ENCODE data around the gene PTPRJ.

PTPRJ gene

GRCh38 chr11:47969401-47969800 lies 11.0 kb upstream of the PTPRJ start:
- no peak for DNase-seq

- DNase-seq: no peak
Measured at GRCh38 chr11:47971501-47971900, 8.9 kb upstream of the PTPRJ start.

DNA sequence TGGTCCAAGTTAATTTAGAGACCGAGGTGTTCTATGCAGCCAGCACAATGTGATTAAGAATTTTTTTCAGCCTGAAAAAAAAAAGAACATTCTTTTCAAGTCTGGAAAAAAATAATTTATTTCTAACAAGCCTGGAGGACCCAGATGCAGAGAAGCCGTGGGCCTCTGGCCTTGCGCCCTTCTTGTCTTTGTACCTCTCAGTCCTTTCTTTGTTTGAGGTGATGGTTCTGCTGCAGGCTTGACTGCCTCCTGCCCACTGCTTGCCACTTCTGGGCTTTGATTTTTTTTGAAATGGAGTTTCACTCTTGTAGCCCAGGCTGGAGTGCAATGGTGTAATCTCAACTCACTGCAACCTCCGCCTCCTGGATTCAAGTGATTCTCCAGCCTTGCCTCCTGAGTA lies 7.2 kb upstream of the PTPRJ start:
- DNase-seq: no peak

DNA sequence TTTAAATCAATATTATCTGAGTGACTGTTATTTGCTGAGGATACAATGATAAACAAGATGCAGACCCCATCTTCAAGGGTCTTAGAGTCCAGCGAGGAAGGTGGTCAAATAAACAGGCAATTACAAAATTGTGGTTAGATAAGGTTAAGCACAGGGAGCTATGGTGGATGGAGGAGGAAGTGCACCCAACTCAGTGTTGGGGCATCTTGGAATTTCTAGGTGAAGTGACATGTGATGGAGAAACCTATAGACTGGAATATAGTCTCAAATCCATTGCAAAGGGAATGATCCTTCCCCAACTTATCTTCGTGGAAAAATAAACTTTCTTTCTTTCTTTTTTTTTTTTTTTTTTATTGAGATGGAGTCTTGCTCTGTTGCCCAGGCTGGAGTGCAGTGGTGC lies 3.4 kb upstream of the PTPRJ start:
- DNase-seq: no peak

GRCh38 chr11:47977623-47978022 lies 2.7 kb upstream of the PTPRJ start:
- no peak for DNase-seq

DNA sequence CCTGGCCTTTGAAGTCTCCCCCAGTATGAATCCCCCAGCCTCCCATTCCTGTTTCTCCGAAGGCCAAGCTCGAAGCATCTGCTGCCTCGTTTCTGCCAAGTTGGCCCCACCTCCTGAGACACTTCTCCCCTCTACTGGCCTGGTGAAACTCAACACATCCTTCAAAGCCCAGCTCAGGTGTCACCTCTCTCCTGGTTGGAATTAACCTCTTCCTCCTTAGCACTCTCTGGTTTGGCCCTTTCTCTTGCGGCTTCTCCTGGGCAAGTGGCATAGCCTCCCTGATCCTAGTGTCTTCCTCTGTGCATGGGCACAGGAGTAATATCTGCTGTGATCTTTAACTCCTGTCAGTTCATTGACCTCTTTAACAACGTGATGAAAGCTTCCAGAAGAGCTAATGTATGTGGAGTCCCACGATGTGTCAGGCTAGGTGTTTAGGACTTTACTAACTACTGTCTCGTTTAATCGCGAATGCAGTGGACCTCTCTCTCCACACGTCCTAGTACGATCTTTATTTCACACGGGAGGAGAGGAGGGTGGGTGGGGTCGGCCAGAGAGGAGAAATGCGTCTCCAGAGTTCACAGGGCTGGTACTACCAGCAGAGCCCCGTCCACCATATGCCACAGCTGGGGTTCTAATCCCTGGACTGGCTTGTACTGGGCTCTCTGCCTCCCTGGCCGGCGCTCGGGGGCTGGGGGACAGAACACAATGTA lies 826 bp upstream of the PTPRJ start:
- DNase-seq: no peak

DNA sequence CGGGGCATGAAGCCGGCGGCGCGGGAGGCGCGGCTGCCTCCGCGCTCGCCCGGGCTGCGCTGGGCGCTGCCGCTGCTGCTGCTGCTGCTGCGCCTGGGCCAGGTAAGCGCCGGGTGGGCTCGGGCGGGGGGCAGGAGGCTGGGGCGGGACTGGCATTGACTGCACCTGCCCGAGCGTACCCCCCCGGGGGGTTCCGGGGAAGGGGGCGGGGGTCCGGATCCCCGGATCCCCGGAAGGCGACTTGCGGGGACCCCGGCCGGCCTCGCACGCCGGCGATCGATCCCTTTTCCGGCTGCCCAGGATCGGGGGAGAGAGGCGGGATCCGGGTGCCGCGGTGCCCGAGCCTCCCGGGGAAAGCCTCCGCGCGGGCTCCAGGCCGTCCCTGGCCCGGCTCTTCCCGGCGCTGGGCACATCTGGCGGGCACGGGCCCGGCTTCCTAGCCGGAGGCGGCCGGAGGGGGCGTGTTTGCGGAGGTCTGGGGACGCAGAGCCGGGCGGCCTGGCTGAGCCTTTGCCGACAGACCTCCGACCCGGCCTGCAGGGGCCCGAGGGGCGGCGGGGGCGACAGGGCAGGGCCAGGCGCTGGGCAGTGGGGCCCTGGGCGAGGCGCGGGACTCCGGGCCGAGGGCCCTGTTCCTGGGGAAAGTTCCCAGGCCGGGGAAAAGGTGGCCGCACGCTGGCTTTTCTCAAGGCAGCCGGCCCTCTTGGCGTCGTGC lies 705 bp downstream of the PTPRJ start:
- DNase-seq: no peak

DNA sequence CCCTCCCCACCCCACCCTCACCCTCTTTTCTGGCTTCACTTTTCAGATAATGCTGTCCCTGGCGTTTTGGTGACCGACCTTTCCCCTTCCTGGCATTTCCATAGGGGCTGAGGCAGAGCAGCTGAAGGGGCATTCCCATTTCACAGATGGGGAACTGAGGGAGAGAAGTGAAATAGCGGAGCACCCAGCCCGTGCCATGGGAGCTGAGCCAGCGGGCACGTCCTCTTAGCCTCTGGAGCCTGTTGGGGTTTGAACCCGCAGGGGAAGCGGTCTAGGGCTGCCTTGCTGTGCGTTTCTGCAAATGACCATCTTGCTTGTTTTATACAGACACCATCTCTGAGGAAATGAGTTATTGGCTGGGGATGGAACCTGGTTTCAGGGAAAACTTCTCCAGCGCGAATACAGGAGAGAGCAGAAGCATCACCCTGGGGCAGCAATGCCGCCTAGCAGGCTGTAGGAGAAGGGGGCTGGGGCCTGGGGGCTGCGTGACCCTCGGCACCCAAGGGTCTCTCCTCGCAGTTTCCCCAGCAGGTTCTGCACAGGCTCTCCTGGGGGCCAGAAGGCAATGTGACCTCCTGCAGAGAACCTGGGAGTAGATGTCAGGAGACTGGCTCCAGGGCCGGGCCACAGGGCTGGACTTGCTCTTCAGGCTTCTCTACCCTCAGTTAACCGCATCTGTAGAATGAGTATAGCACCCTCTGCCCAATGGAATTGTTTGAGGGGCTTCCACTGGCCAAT lies 1.5 kb downstream of the PTPRJ start:
- no peak for DNase-seq

DNA sequence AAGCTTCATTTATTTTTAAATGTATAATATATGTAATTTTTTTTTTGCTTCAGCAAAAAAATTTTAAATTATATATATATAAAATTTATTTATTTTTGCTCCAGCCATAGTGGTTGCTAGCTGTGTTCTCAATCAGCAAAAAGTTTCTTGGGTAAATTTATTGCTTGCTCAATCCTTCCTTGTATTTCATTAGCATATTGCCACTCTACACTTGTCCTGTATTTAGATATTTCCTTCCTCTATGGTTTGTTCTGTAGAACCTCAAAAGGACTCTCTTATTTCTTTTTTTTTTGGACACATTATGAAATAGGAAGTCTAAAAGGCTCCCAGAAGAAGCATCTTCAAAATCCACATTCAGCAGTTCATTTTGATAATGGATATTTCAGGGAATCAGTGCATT lies 2.3 kb downstream of the PTPRJ start:
- DNase-seq: no peak

- DNase-seq: no peak
Measured at GRCh38 chr11:47983464-47984397, 3.4 kb downstream of the PTPRJ start.

DNA sequence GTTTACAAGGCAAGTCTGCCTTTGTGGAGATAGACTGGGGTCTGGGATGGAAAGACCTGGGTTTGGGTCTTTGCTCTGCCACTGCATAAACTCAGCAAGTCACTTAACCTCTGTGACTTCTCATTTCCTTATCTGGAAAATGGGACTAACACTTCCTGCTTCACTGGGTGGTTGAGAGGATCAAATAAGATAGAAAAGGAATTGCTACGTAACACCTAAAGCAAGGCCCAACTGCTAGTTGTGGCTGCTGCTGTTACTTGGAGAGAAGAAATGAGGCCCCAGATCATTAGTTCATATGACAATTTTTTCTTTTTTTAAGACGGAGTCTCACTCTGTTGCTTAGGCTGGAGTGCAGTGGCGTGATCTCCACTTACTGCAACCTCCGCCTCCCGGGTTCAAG lies 5.9 kb downstream of the PTPRJ start:
- DNase-seq: no peak

DNA sequence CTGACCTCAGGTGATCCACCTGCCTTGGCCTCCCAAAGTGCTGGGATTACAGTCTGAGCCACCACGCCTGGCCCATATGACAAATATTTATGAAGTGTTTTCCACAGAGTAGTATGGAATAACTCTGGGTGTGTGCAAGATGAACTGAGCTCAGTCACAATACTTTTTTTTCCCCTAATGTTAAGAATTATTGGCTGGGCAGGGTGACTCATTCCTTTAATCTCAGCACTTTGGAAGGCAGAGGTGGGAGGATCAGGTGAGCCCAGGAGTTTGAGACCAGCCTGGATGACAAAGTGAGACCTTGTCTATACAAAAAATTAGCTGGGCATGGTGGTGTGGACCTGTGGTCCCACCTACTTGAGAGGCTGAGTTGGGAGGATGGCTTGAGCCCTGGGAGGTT lies 6.4 kb downstream of the PTPRJ start:
- DNase-seq: no peak

- DNase-seq: no peak
Measured at GRCh38 chr11:47987310-47987709, 7.0 kb downstream of the PTPRJ start.

DNA sequence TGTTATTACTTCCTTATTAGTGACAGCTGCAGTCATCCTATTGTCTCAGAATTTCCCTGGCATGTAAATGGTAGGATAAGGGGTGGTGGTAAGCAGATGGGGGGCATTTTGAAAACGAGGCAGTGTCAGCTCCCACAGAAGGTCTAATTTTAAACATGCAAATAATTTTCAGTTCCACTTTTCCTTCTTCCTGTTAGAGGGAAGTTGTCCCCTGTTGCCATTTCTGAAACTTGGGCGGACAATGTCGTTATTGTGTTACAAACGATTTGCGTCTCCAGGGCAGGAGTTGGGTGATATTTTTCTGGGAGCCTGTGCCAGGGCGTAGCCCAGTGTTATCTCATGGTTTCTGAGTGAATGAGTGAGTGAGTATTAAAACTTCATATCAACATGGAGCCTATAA lies 7.4 kb downstream of the PTPRJ start:
- no peak for DNase-seq

DNA sequence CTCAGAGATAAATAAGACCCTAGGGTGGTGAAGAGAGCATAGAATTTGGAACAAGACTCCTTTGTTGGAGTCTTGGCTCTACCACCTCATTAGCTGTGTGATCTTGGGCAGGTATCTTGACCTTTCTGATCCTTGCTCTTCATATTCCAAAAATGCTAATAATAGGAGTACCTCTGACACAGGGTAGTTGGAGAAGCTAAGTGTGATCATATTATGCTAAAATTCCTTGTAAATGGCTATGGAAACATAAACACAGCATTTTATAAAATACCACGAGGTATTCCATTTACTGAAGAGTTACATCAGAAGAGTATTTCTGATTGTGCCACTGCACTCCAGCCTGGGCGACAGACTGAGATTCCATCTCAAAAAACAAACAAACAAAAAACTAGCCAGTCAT lies 9.4 kb downstream of the PTPRJ start:
- DNase-seq: no peak

GRCh38 chr11:47991266-47991830 lies 11.0 kb downstream of the PTPRJ start:
- peak in 1 of 2 experiments; percentile 12 for DNase-seq

- DNase-seq: no peak
Measured at GRCh38 chr11:47991894-47992293, 11.5 kb downstream of the PTPRJ start.

DNA sequence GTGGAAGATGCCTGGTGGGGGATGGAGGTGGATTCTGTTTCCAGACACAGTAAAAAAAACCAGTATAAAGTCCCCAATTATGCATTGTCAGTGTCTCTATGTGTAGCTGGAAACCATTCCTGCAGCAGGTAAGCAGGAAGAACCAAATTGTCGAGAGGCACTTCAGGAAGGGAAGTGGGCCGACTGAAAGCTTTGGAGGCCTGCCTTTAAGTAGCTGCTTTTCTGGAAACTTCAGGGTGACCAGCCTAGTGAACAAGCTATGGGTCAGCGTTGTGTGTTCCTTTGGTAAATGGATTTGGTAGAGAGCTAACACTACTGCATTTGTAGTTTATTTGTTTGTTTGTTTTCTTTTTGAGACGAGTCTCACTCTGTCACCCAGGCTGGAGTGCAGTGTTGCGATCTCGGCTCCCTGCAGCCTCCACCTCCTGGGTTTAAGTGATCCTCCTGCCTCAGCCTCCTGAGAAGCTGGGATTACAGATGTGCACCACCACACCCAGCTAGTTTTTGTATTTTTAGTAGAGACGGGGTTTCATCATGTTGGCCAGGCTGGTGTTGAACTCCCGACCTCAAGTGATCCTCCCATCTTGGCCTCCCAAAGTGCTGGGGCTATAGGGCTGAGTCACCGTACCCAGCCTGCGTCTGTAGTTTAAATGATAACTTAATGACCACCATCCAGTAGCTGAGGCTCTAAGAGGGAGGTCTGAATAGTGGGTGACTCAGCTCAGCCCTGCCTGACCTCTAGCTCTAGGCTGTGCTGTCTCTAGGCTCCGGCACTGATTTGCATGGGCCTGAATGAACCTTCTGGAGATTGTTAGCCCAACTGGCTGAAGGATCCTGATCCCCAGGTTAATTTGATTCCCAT lies 12.8 kb downstream of the PTPRJ start:
- DNase-seq: no peak

GRCh38 chr11:47994417-47994816 lies 14.1 kb downstream of the PTPRJ start:
- DNase-seq: no peak

DNA sequence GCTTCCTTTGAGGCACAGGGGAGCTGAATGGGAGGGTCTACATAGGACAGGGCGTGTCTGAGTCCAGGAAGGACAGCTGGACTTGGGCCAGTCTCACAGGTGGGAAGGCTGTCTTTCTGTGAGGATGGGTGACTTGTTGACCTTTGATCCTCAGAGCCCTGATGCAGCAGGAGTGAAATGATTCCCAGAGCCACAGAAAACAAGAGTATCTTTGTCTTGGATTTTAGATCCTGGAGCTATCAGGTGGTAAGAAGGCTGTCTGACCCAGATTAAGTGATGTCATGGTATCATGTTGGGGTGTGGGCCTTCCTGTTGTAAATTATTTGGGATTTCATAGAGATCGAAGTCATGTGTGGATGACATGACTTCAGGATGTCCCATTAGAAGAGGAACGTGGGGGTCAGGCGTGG lies 15.0 kb downstream of the PTPRJ start:
- no peak for DNase-seq

All from cerebellar nuclear complex (tissue), 1 donor.